Natural killer cell (primary cell): Measurements from ENCODE around the gene HES3. TPM values are rescaled to one million over a fixed set of nuclear protein-coding genes. Genes with fewer than 3 reads are reported as not detected.

Source experiments
- ATAC-seq, 3 donors: fragments of 150-1000 bp in 2 of 3; fragments of 200-7000 bp in 1 of 3; cut with Tn5 transposase; 1 replicate in 1 of 3; 2 replicates in 2 of 3; pipeline ENCODE4 v1.10.0; 2021; ENCODE audit warnings: mild to moderate bottlenecking in 2 of 3, moderate library complexity in 2 of 3
- DNase-seq, 2 donors: peaks; one replicate each; pipeline versions ENCODE4 v3.0.0 to v3.0.0-alpha.2; 2013 to 2021; ENCODE audit warnings: mixed read lengths in 1 of 2
- H3K27ac ChIP-seq: one replicate; pipeline ENCODE4 v1.5.1; 2013; ENCODE audit warnings: mild to moderate bottlenecking, low read length
- H3K27me3 ChIP-seq: one replicate; pipeline ENCODE4 v1.6.1; 2013; ENCODE audit warnings: low read length; ENCODE audit not compliant: control insufficient read depth, insufficient read depth
- H3K36me3 ChIP-seq: one replicate; pipeline ENCODE4 v1.6.1; 2013; ENCODE audit warnings: low read length; ENCODE audit not compliant: control insufficient read depth, insufficient read depth
- H3K4me1 ChIP-seq: one replicate; pipeline ENCODE4 v1.6.1; 2013; ENCODE audit warnings: low read length; ENCODE audit not compliant: control insufficient read depth, insufficient read depth
- H3K4me3 ChIP-seq: one replicate; pipeline ENCODE4 v1.5.1; 2013; ENCODE audit warnings: low read length
- H3K9me3 ChIP-seq: one replicate; pipeline ENCODE4 v1.6.1; 2013; ENCODE audit warnings: low read length; ENCODE audit not compliant: control insufficient read depth, insufficient read depth
- H3K27ac Mint-ChIP-seq, 2 donors: one replicate each; pipeline ENCODE4 v1.8.0; 2022; ENCODE audit warnings: mild to moderate bottlenecking in 2 of 2, mixed read lengths in 2 of 2, moderate library complexity in 1 of 2
- H3K27me3 Mint-ChIP-seq, 2 donors: one replicate each; pipeline ENCODE4 v1.8.0; 2022; ENCODE audit warnings: low read depth in 2 of 2, mixed read lengths in 2 of 2
- H3K36me3 Mint-ChIP-seq: one replicate; pipeline ENCODE4 v1.8.0; 2022; ENCODE audit warnings: mixed read lengths
- H3K4me1 Mint-ChIP-seq, 2 donors: one replicate each; pipeline ENCODE4 v1.8.0; 2022; ENCODE audit warnings: mixed read lengths in 2 of 2
- H3K4me3 Mint-ChIP-seq: one replicate; pipeline ENCODE4 v1.8.0; 2022; ENCODE audit warnings: mild to moderate bottlenecking, moderate library complexity, mixed read lengths
- H3K9me3 Mint-ChIP-seq, 2 donors: one replicate each; pipeline ENCODE4 v1.8.0; 2022; ENCODE audit warnings: mixed read lengths in 2 of 2
- WGBS: methylation state at CpG from one replicate; pipeline ENCODE4 v1.1.7; 2013; ENCODE audit warnings: missing lambda C conversion rate; ENCODE audit not compliant: insufficient coverage; 5-methylcytosine and 5-hydroxymethylcytosine counted together
- intact Hi-C: fragments of 100-400 bp; cut with micrococcal nuclease; formaldehyde crosslinking; loops from one replicate; pipeline ENCODE4 v1.14.2; 2022
- total RNA-seq, 4 donors: library from RNA; stranded (reverse); fragments of 120-200 nt in 1 of 4; gene quantifications; one replicate each; pipeline versions ENCODE4 v1.2.3 to v1.2.4, GENCODE V29; 2013 to 2022
- TF ChIP-seq, protein P1 (sequence below): fragments of 200-600 bp; IDR thresholded peaks from one replicate; pipeline ENCODE4 v1.8.0; 2022; ENCODE audit warnings: antibody characterized with exemption

Gene HES3, protein sequence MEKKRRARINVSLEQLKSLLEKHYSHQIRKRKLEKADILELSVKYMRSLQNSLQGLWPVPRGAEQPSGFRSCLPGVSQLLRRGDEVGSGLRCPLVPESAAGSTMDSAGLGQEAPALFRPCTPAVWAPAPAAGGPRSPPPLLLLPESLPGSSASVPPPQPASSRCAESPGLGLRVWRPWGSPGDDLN
- total RNA-seq = not detected
- total RNA-seq (2013) = not detected

DNA sequence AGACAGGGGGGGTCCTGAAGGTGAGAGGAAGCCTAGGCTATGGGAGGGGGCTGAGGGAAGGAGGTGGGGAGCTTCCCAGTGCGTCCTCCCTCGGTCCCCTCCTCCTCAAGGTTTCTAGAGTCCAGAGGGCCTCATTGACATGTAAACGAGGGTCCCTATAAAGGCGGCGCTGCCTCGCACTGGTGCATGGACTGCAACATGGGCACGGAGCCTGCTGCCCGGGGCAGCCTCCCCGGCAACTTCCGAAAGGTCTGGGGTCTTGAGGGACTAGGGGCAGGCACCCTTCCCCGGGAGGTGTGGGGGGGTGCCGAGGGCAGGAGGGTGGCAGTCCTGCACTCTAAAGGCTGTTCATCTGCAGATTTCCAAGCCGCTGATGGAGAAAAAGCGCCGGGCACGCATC lies at the start of gene HES3:
Gene HES3 (plus strand): TSS at position 187 of the 400 bp plus-strand sequence. CDS start 187 bp downstream, at position 374.
- TF ChIP-seq, protein P1, sequence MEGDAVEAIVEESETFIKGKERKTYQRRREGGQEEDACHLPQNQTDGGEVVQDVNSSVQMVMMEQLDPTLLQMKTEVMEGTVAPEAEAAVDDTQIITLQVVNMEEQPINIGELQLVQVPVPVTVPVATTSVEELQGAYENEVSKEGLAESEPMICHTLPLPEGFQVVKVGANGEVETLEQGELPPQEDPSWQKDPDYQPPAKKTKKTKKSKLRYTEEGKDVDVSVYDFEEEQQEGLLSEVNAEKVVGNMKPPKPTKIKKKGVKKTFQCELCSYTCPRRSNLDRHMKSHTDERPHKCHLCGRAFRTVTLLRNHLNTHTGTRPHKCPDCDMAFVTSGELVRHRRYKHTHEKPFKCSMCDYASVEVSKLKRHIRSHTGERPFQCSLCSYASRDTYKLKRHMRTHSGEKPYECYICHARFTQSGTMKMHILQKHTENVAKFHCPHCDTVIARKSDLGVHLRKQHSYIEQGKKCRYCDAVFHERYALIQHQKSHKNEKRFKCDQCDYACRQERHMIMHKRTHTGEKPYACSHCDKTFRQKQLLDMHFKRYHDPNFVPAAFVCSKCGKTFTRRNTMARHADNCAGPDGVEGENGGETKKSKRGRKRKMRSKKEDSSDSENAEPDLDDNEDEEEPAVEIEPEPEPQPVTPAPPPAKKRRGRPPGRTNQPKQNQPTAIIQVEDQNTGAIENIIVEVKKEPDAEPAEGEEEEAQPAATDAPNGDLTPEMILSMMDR = no peak
- WGBS = 12% methylated on average over 16 of the region's 16 CpGs
- Mint-ChIP-seq H3K36me3 (no peaks in the 10 kb centered on the region), H3K27ac (no peak within 1 kb of the TSS), H3K9me3 (no peaks in the 10 kb centered on the region), H3K27me3 (peaks cover 24 to 51% of the 10 kb centered on the region in 2 donors), H3K4me1 (peaks cover 5 to 16% of the 10 kb centered on the region in 2 donors), H3K4me3 (no peak within 1 kb of the TSS)
- intact Hi-C loops = loop anchor here (5.0 kb wide), 1 partner anchor 137 kb away; no protein-coding TSS in a partner anchor
- Histone ChIP-seq H3K9me3 (no peaks in the 10 kb centered on the region), H3K27me3 (peaks cover 61% of the 10 kb centered on the region), H3K4me1 (peaks cover 24% of the 10 kb centered on the region), H3K4me3 (no peak within 1 kb of the TSS), H3K27ac (no peak within 1 kb of the TSS), H3K36me3 (no peaks in the 10 kb centered on the region)
- no peak for ATAC-seq
- DNase-seq = no peak

DNA sequence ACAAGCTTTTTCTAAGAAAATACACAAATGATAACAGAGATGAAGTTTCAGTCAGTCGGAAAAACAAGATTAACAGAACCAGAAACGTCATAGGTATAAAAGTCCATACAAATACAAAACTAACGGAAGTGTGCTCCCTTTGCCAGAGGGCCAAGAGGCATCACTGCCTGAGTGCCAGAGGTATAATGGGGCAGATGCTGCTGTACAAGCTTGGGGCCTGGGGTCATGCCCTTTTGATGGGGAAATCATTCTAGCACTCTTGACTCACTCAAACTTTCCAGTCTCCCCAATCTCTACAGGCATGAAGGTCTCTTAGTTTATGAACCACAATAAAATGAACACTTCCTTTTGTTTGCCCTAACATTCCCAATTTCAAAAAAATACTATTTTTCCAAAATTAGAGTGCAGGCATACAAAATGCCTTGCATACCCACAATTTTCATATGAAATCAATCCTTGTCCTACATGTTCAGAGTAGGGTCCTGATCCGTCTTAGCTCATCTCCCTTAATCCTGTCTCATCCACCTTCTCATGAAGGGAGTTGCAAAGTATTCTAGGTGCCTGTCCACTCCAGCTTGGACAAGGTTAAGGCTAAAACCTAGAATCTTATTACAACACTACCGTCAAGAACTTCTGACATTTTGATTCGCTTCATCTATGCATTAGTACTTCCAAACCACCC lies 46.1 kb upstream of the HES3 start:
- no peak overlapping the region for H3K27ac ChIP-seq
- peaks cover 22% of the 10 kb centered on the region for H3K4me1 ChIP-seq
- Mint-ChIP-seq H3K36me3 (peaks cover 12% of the 10 kb centered on the region), H3K4me3 (peak overlapping the region; percentile 87), H3K27me3 (no peaks in the 10 kb centered on the region), H3K27ac (peak overlapping the region; percentile 70 to 91), H3K4me1 (peaks cover 41 to 52% of the 10 kb centered on the region in 2 donors), H3K9me3 (no peaks in the 10 kb centered on the region)
- TF ChIP-seq, protein P1 = no peak
- H3K9me3 ChIP-seq = no peaks in the 10 kb centered on the region
- intact Hi-C loops = no loop called here
- peaks cover 30% of the 10 kb centered on the region for H3K36me3 ChIP-seq
- DNase-seq (no peak), ATAC-seq (no peak)
- no peaks in the 10 kb centered on the region for H3K27me3 ChIP-seq
- no peak overlapping the region for H3K4me3 ChIP-seq
- WGBS = 86% methylated on average over 6 of the region's 6 CpGs

DNA sequence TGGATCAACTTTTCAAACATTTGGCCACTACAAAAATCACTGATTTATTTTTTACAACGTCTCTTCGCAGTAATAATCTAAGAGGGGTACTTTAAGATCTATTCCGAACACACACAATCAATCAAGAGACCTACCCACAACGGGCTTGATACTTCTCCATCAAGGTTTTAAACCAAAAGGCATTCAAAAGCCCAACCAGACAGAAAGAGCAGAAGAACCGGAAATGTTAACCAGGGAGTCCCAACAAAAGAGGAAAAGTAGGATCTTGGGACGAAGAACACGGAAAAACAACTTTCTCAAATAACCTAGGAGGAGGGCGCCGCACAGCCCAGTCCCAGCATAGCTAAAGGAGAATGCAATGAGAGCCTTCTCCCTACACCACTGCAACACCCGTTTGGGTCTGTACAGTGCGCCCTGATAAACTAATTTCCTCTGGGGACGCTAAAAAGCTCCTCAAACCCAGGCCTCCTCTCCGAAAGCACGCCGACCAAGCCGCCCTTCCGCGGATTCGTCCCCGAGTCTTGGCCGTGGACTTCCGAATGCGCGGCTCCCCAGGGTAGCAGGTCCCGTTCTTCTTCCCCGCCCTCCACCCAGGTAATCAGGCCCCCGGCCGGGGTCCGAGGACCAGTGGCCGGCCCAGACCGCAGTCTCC lies 45.2 kb upstream of the HES3 start:
- intact Hi-C loops = no loop called here
- TF ChIP-seq, protein P1 = no peak
- H3K9me3 ChIP-seq = no peaks in the 10 kb centered on the region
- no peaks in the 10 kb centered on the region for H3K9me3 Mint-ChIP-seq
- peak in 1 of 2 donors; percentile 47 for DNase-seq
- peak overlapping the region; percentile 60 for H3K27ac ChIP-seq
- H3K4me3 ChIP-seq = peak overlapping the region; percentile 82
- WGBS = 1% methylated on average over 31 of the region's 31 CpGs
- H3K27me3 ChIP-seq = no peaks in the 10 kb centered on the region
- peaks cover 9% of the 10 kb centered on the region for H3K36me3 Mint-ChIP-seq
- H3K27ac Mint-ChIP-seq = peak overlapping the region; percentile 70 to 91
- H3K4me1 ChIP-seq = peaks cover 22% of the 10 kb centered on the region
- H3K36me3 ChIP-seq = peaks cover 24% of the 10 kb centered on the region
- peak; percentile 23 to 43 (median 24) for ATAC-seq
- H3K4me1 Mint-ChIP-seq = peaks cover 41 to 52% of the 10 kb centered on the region in 2 donors
- H3K4me3 Mint-ChIP-seq = peak overlapping the region; percentile 87
- no peaks in the 10 kb centered on the region for H3K27me3 Mint-ChIP-seq
